Testis (tissue), 3 donors: ENCODE measurements around the gene FBXW8. TPM values are rescaled to one million over a fixed set of nuclear protein-coding genes. Genes with fewer than 3 reads are reported as not detected.
"Not testable (repeated sequence)": the region's sequence is repeated elsewhere in the genome, so short reads cannot be mapped to it uniquely, and the experiment has no call there.

Source experiments
- DNase-seq: peaks from one replicate; pipeline ENCODE4 v3.0.0-alpha.2; 2019
- H3K27ac ChIP-seq, 2 donors: fragments of 200-600 bp; sonication (generic); one replicate each; pipeline ENCODE4 v1.5.1; 2019
- H3K27me3 ChIP-seq: fragments of 200-600 bp; sonication (generic); one replicate; pipeline ENCODE4 v1.5.1; 2019
- H3K36me3 ChIP-seq: fragments of 200-600 bp; sonication (generic); one replicate; pipeline ENCODE4 v1.5.1; 2017; ENCODE audit warnings: low read depth; ENCODE audit errors: missing control alignments
- H3K4me1 ChIP-seq: fragments of 200-600 bp; sonication (generic); one replicate; pipeline ENCODE4 v1.5.1; 2019
- H3K4me3 ChIP-seq, 2 donors: fragments of 200-600 bp; sonication (generic); one replicate each; pipeline ENCODE4 v1.5.1; 2017 to 2019
- H3K9me3 ChIP-seq: fragments of 200-600 bp; sonication (generic); one replicate; pipeline ENCODE4 v1.5.1; 2017
- POLR2A ChIP-seq: fragments of 450-650 bp; IDR thresholded peaks from one replicate; pipeline ENCODE4 v1.6.1; 2017; ENCODE audit warnings: antibody characterized with exemption, mild to moderate bottlenecking, moderate library complexity
- WGBS, 2 donors: methylation state at CpG; one replicate each; pipeline ENCODE4 v1.1.5; 2018; 5-methylcytosine and 5-hydroxymethylcytosine counted together
- intact Hi-C: fragments of 100-400 bp; cut with DNase I; formaldehyde crosslinking; loops from one replicate; pipeline ENCODE4 v1.15.1; 2023; ENCODE audit warnings: low total_unique reads
- polyA plus RNA-seq: library from polyadenylated mRNA; stranded (reverse); fragments of 350-450 nt; fragmentation: Illumina TruSeq; extraction: RNeasy Lipid Tissue Mini Kit (QIAGEN cat#74804); gene quantifications from one replicate; pipeline ENCODE4 v1.2.3, GENCODE V29; 2014; ENCODE audit warnings: low read depth, low replicate concordance; ENCODE audit not compliant: insufficient read depth
- total RNA-seq, 2 donors: library from RNA; depleted of rRNA; stranded (reverse); fragments of >200 nt; gene quantifications; one replicate each; pipeline ENCODE4 v1.2.3, GENCODE V29; 2016
- TF ChIP-seq, protein P1 (sequence below), 3 experiments: fragments of 450-650 bp in 2 of 3; fragments of 200-600 bp in 1 of 3; sonication (generic) in 1 of 3; IDR thresholded peaks; one replicate each; pipeline ENCODE4 v1.5.1; 2016 to 2019; ENCODE audit warnings: antibody characterized with exemption in 3 of 3, mild to moderate bottlenecking in 2 of 3, moderate library complexity in 1 of 3

Gene FBXW8
- total and polyA plus RNA-seq, 3 donors from 2014 or later: 11.1 to 32.8 (median 31.0) TPM

DNA sequence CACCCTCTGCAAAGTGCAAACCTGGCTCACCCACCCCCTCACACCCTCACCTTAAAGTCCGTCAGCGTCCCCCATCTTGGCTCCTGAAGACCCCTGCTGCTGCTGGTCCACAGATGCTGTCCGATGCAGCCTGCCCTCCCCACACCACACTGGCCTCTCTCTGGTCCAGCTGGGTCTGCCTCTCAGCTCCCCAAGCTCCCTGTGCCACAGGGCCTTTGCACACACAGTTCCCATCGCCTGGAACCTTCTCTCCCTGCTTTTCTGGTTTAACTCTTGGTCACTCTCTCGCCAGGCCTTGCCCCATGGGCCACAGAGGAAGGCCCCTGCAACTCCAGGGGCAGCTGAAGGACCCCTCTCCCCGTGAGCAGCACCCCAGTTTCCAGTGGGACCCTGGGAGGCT lies 143.5 kb downstream of the FBXW8 start:
- no peak for DNase-seq
- TF ChIP-seq, protein P1, sequence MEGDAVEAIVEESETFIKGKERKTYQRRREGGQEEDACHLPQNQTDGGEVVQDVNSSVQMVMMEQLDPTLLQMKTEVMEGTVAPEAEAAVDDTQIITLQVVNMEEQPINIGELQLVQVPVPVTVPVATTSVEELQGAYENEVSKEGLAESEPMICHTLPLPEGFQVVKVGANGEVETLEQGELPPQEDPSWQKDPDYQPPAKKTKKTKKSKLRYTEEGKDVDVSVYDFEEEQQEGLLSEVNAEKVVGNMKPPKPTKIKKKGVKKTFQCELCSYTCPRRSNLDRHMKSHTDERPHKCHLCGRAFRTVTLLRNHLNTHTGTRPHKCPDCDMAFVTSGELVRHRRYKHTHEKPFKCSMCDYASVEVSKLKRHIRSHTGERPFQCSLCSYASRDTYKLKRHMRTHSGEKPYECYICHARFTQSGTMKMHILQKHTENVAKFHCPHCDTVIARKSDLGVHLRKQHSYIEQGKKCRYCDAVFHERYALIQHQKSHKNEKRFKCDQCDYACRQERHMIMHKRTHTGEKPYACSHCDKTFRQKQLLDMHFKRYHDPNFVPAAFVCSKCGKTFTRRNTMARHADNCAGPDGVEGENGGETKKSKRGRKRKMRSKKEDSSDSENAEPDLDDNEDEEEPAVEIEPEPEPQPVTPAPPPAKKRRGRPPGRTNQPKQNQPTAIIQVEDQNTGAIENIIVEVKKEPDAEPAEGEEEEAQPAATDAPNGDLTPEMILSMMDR (IDR thresholded peaks at IDR 0.05): no peak
- TF ChIP-seq POLR2A: no peak
- H3K27ac ChIP-seq: no peak overlapping the region
- H3K27me3 ChIP-seq: no peaks in the 10 kb centered on the region
- WGBS, 2 donors: 90 to 95% methylated on average over 6 of the region's 6 CpGs
- H3K4me3 ChIP-seq: no peak overlapping the region
- H3K4me1 ChIP-seq: no peaks in the 10 kb centered on the region
- H3K36me3 ChIP-seq: no peaks in the 10 kb centered on the region
- no peaks in the 10 kb centered on the region for H3K9me3 ChIP-seq
- intact Hi-C loops: no loop called here

- H3K4me3 ChIP-seq, intact Hi-C loops, H3K27me3 ChIP-seq, H3K36me3 ChIP-seq, H3K9me3 ChIP-seq, H3K27ac ChIP-seq, DNase-seq, H3K4me1 ChIP-seq: not testable (repeated sequence)
- WGBS, 2 donors: 93% methylated on average over 8 of the region's 8 CpGs
These were observed 146.9 kb downstream of the FBXW8 start for GRCh38 chr12:117057626-117058025.

- no peaks in the 10 kb centered on the region for H3K36me3 ChIP-seq
- intact Hi-C loops: no loop called here
These were observed 147.8 kb downstream of the FBXW8 start for GRCh38 chr12:117058442-117059072.

DNA sequence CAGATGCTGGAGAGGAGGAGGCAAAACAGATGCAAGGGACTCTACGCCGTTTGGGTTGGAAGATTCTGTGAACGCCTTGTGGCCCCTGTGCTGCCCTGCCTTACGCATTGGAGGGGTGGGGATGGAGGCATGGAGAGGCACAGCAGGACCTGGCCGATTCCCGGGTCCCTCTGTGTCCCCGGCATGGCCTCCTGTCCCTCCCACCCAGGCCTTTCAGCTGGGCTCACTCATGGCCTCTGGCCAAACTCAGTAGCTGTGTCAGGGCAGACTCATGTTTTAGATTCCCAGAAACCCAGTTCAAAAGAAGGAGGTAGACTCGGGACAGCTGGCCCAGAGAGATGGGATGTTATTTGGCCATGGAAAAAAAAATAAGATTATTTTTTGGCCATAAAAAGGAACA lies 148.4 kb downstream of the FBXW8 start:
- no peaks in the 10 kb centered on the region for H3K36me3 ChIP-seq
- H3K27me3 ChIP-seq: no peaks in the 10 kb centered on the region
- no peak for TF ChIP-seq POLR2A
- TF ChIP-seq, protein P1 (IDR thresholded peaks at IDR 0.05): no peak
- no peak overlapping the region for H3K4me3 ChIP-seq
- intact Hi-C loops: no loop called here
- 54 to 58% methylated on average over 8 of the region's 8 CpGs for WGBS, 2 donors
- no peaks in the 10 kb centered on the region for H3K9me3 ChIP-seq
- H3K27ac ChIP-seq: no peak overlapping the region
- no peaks in the 10 kb centered on the region for H3K4me1 ChIP-seq
- no peak for DNase-seq

More at GRCh38 chr12:117058442-117059072, 147.8 kb downstream of the FBXW8 start:
- DNase-seq: no peak
- Histone ChIP-seq H3K9me3 (no peaks in the 10 kb centered on the region), H3K4me3 (no peak overlapping the region), H3K27me3 (no peaks in the 10 kb centered on the region), H3K4me1 (no peaks in the 10 kb centered on the region), H3K27ac (no peak overlapping the region)
- 81 to 92% methylated on average over 3 of the region's 3 CpGs for WGBS, 2 donors
- TF ChIP-seq, protein P1 (IDR thresholded peaks at IDR 0.05): no peak
- no peak for TF ChIP-seq POLR2A

- Histone ChIP-seq H3K4me1 (no peaks in the 10 kb centered on the region), H3K4me3 (no peak overlapping the region), H3K27me3 (no peaks in the 10 kb centered on the region), H3K27ac (no peak overlapping the region), H3K9me3 (no peaks in the 10 kb centered on the region), H3K36me3 (no peaks in the 10 kb centered on the region)
- WGBS, 2 donors: 80 to 86% methylated on average over 15 to 21 of the region's 21 CpGs
- intact Hi-C loops: no loop called here
- no peak for TF ChIP-seq POLR2A
- TF ChIP-seq, protein P1 (IDR thresholded peaks at IDR 0.05): no peak
- no peak for DNase-seq
These were observed 149.6 kb downstream of the FBXW8 start for GRCh38 chr12:117060246-117060928.
